Loucy (cell line): ENCODE results near the gene CTNND2.

ENCODE experiments used
- CTCF ChIP-seq: fragments of 200-600 bp; sonication (generic); conservative IDR thresholded peaks from 2 replicates; pipeline ENCODE4 v1.5.1; 2014; ENCODE audit warnings: mild to moderate bottlenecking, antibody characterized with exemption, low read length
- EZH2phosphoT487 ChIP-seq: fragments of 200-600 bp; IDR thresholded peaks from 2 replicates; pipeline ENCODE4 v1.6.1; 2018; ENCODE audit warnings: antibody characterized with exemption, mild to moderate bottlenecking, moderate library complexity, borderline replicate concordance

- TF ChIP-seq CTCF (no peak), EZH2phosphoT487 (no peak)
Observed at GRCh38 chr5:11305245-11305644, 599.0 kb downstream of the CTNND2 start.
